Ishikawa (cell line): Measurements from ENCODE around the gene FCN3.
A peak's percentile ranks its signal among the peaks of the same experiment; 100 is the strongest.

Experiments used
- CEBPB ChIP-seq: IDR thresholded peaks from 2 replicates; pipeline ENCODE4 v1.6.1; 2012
- CREB1 ChIP-seq: IDR thresholded peaks from 2 replicates; pipeline ENCODE4 v1.6.1; 2012; ENCODE audit warnings: low read depth
- EGR1 ChIP-seq: IDR thresholded peaks from 2 replicates; pipeline ENCODE4 v1.6.1; 2012
- EP300 ChIP-seq: IDR thresholded peaks from 2 replicates; pipeline ENCODE4 v1.6.1; 2012; ENCODE audit warnings: borderline replicate concordance
- FOXM1 ChIP-seq: IDR thresholded peaks from 2 replicates; pipeline ENCODE4 v1.6.1; 2012; ENCODE audit warnings: low read depth, borderline replicate concordance
- MAX ChIP-seq: IDR thresholded peaks from 2 replicates; pipeline ENCODE4 v1.6.1; 2012
- NFIC ChIP-seq: IDR thresholded peaks from 2 replicates; pipeline ENCODE4 v1.6.1; 2012
- RAD21 ChIP-seq: IDR thresholded peaks from 2 replicates; pipeline ENCODE4 v1.6.1; 2012; ENCODE audit warnings: low read depth
- REST ChIP-seq: IDR thresholded peaks from 2 replicates; pipeline ENCODE4 v1.6.1; 2012; ENCODE audit warnings: low read depth, mild to moderate bottlenecking
- TAF1 ChIP-seq: IDR thresholded peaks from 2 replicates; pipeline ENCODE4 v1.6.1; 2012; ENCODE audit warnings: low read depth, mild to moderate bottlenecking
- TCF12 ChIP-seq: IDR thresholded peaks from 2 replicates; pipeline ENCODE4 v1.6.1; 2012; ENCODE audit warnings: low read depth
- TEAD4 ChIP-seq: IDR thresholded peaks from 2 replicates; pipeline ENCODE4 v1.6.1; 2012
- YY1 ChIP-seq: IDR thresholded peaks from 2 replicates; pipeline ENCODE4 v1.6.1; 2012; ENCODE audit warnings: low read depth
- ZBTB7A ChIP-seq: IDR thresholded peaks from 2 replicates; pipeline ENCODE4 v1.6.1; 2012; ENCODE audit warnings: low read depth

- no peak for TF ChIP-seq CREB1
- no peak for TF ChIP-seq MAX
- TF ChIP-seq FOXM1 = no peak
- TF ChIP-seq EGR1 = no peak
- TF ChIP-seq TAF1 = no peak
- no peak for TF ChIP-seq EP300
- peak; percentile 57 for TF ChIP-seq RAD21
- no peak for TF ChIP-seq TCF12
- TF ChIP-seq TEAD4 = no peak
- no peak for TF ChIP-seq CEBPB
- no peak for TF ChIP-seq ZBTB7A
- no peak for TF ChIP-seq YY1
- no peak for TF ChIP-seq NFIC
- no peak for TF ChIP-seq REST
Observed at GRCh38 chr1:27357281-27358037, 17.2 kb downstream of the FCN3 start.
